Testis (tissue), 2 donors: Measurements from ENCODE around the gene PHACTR4.
"Not testable (repeated sequence)": the region's sequence is repeated elsewhere in the genome, so short reads cannot be mapped to it uniquely, and the experiment has no call there.

Experiments used
- CTCF ChIP-seq, 3 experiments: fragments of 450-650 bp in 2 of 3; fragments of 200-600 bp in 1 of 3; sonication (generic) in 1 of 3; IDR thresholded peaks; one replicate each; pipeline ENCODE4 v1.5.1; 2016 to 2019; ENCODE audit warnings: antibody characterized with exemption in 3 of 3, mild to moderate bottlenecking in 2 of 3, moderate library complexity in 1 of 3
- POLR2A ChIP-seq: fragments of 450-650 bp; IDR thresholded peaks from one replicate; pipeline ENCODE4 v1.6.1; 2017; ENCODE audit warnings: antibody characterized with exemption, mild to moderate bottlenecking, moderate library complexity

DNA sequence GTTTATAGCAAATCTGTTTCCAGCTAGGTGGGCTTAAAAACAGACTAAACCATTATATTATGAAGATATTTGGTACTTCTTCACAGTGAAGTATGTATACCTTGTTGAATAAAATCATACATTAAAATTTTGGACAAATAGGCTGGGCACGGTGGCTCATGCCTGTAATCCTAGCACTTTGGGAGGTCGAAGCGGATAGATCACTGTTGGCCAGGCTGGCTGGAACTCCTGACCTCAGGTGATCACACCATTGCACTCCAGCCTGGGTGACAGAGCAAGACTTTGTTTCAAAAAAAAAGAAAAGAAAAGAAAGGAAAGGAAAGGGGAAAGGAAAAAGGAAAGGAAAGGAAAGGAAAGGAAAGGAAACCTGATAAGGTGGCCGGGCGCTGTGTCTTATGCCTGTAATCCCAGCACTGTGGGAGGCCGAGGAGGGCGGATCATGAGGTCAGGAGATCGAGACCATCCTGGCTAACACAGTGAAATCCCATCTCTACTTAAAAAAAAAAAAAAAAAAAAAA, 78.6 kb downstream of the PHACTR4 start:
- TF ChIP-seq CTCF (IDR thresholded peaks at IDR 0.05); POLR2A: not testable (repeated sequence)
